ENCODE results near the gene KRT77.

KRT77 gene

DNA sequence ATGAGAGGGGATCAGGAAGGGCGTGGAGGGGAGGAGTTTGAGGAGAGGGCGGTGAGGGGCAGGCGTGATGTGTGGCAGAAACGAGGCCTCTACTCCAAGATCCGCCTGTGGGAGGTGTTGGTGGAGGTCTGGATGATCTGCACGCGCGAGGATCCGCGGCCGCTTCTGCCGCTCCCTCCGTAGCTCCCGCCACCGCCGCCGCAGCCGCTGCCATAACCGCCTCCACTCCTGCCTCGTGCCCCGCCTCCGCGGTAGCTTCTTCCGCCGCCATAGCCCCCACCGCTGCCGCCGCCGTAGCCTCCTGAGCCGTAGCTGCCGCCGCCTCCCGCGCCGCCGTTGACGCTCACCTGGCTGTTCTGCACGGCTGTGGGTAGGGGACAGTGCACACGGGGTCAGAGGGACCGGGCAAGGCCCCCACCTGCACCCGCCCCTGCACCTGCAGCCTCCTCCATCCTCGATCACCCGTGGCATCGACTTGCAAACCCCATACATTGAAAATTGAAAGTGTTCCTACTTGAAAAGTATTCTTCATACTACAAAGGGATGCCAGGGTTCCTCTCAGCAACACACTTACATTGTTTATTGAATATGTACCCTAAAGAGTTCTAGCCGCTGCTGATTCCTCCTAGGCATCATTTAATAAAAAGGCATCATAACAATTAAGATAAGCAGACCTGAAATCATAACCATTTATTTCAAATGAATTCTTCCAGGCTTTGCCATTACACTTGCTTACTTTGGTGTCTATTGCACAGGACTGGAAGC lies 12.1 kb downstream of the KRT77 start:
- DNase-seq: no peak

DNA sequence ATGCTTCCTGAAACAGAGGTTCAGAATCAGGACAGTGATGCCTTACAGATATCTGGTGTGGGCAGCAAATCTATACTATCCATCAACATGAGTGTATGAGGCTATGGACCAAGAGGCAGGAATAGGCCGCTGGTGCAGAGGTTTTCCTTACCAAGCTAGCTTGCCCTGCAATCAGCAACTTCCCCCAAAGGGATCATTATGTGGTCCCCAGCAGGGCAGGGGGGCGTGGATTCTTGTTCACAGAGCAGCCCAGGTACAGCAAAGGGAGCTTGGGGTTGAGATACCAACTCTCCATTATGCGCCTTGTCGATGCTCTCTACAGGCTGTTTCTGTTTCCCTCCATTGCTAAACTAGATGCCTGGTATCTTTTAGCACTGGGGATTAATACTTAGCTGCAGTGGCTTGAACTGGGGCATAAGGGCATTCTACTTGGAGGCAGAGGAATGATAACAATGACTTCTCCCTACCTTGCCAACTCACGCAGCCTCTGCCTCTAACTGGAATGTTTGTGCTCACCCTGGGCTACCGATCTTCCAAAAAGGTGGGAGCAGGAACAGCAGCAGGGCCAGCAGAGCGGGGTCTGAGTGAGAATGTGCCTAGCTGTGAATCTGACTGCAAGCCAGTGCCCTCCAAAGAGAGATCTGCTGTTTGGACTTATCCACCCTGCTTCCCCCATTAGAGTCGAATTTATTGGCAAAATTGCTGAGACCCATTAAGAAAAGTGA lies 12.8 kb downstream of the KRT77 start:
- DNase-seq: no peak

DNA sequence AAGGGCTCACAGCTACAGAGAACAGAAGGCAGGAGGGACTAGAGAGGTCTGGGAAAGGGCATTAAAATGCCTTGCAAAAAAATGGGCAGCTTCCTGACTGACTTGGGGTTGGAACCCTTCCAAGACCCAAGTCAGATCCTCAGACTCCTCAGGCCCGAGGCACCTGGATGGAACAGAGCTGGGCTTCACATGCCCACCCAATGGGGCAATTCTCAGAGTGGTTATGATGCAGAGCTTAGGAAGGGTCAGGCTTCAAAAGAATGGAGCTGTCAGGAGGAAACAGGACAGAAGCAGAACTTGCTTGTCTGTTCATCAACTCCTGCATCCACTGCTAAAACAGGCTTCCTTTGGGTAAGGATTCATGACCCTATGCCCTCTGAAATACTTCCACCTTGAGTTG lies 13.4 kb downstream of the KRT77 start:
- DNase-seq: no peak

DNA sequence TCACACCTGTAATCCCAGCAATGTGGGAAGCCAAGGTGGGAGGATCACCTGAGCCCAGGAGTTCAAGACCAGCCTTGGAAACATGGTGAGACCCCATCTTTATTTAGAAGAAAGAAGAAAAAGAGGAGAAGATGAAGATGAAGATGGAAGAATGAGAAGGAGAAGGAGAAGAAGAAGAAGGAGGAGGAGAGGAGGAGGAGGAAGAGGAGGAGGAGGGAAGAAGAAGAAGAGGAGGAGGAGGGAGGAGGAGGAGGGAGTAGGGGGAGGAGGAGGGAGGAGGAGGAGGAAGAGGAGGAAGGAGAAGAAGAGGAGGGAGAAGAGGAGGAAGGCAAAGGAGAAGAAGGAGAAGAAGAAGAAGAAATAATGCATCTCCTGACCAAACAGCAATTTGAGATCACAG lies 14.1 kb downstream of the KRT77 start:
- DNase-seq: no peak

DNA sequence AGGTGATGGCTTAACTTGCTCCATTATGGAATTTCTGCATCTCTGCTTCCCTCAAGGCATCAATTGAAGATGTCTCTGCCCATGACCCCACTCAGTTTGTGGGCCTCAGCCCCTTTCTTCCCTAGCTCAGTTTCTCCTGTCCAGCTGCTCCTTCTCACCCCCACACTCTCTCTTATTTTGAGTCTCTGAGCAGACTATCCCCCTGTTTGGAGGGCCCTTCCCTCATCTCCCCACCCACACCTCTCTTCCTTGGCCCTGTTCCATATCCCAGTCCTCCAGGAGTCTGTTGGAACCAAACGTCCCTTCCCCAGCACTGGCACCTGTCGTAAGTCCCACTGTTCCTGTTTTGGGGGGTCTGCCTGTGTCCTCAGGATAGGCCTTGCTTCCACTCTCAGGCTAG lies 14.8 kb downstream of the KRT77 start:
- no peak for DNase-seq

DNA sequence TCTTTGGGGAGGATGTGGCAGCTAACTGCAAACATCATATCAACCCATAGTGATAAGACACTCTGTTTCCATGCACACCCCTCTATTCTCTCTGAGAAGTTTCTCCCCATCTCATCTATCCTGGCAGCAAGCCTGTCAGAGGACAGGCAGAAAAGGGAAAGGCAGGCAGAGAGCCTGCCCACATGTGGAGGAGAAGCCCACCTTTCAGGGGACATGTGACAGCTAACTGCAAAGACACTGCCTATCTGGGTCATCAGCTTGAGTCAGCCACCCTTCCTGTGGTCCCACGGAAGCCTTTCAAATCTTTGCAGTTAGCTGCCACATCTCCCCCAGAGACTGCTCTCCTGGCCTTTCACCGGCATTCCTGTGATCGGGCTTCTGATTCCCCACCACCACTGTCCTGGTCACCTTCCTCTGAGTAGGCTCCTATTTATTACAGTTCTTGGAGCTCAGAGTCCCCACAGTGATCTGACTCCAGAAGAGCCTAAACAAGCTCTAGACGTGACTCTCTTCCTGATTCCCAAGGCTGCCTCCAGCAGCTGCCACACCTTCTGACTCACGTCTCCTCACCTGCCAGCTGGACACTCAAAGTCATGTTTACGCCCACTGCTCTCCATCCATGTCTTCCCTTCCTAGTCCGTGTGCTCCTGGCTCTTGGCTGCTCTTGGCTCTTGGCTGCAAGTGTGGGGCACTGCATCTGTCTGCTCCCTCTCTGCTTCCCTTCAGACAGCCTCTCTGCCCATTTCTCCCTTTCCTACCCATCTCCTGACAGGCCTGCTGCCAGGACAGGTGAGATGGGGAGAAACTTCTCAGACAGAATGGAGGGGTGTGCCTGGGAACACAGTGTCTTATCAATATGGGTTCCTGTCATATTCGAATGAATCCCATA lies 15.6 kb downstream of the KRT77 start:
- DNase-seq: no peak

DNA sequence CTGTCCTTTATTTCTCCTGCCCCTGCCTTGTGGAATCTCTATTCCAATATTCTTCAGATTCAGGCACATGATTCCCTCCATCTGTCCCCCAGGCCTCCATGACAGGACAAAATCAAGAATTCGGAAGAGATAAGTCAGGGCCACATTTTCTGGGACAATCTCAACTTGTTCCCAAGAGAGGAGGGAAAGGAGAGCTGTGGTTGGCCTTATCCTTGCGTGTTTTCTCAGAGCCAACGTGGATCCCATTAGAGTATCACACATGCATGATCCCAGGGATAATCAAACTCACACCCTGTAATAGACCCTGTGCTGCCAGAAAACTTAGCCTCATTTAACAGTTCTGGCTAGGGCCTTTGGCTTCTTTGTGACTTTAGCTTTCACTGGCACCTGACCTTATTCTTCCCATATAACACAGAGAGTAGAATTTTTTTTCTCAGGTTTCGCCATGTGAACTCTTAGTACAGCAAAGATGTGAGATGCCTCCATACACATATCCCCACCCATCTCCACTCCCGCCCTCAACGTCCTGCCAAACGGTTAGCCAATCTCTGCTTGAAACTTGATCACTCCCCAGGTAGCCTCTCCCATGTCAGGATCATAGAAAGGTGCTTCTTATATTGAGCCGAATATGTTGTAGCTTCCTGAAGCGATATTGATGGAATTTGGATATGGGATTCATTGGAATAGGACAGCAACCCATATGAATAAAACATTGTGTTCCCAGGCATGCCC lies 16.4 kb downstream of the KRT77 start:
- no peak for DNase-seq

DNA sequence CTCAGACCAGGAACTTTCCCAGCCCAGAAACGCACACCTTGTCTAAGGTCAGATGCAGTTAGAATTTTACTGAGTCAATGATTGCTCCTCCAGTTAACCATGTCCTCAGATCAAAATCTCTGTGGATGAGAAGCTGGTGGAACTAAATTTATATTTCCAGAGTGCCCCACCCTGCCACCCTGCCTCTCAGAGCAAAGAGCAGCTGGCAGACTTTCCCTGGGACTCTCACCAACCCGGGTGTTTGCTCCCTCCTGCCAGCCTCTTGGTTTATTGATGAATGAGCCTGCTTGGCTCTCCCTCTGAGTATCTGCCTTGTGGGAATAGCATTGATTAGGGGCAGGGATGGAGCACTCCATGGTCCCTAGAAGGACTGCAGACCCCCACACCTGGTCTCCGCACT lies 17.3 kb downstream of the KRT77 start:
- DNase-seq: no peak

DNA sequence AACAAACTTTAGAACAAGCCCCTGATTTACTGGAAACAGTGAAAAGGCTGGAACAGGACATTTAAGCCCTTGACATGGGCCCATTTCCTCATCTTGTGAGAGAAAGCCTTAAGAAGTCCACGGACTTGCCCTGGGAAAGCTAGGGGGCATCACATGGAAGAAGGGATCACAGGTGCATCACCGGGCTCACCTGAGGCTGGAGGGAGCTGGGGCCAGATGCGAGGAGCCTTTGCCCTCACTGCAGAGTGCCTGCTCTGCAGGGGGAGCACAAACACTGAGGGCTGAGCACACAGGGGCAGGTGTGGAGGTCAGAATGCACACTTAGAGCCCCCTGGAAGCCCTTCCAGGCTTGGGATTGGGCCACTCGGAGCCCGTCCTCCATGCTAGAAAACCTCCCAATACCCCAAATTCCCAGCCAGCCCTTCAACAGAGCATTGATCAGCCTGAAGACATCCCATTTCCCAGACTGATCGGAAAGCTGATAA lies 17.9 kb downstream of the KRT77 start:
- DNase-seq: no peak

DNA sequence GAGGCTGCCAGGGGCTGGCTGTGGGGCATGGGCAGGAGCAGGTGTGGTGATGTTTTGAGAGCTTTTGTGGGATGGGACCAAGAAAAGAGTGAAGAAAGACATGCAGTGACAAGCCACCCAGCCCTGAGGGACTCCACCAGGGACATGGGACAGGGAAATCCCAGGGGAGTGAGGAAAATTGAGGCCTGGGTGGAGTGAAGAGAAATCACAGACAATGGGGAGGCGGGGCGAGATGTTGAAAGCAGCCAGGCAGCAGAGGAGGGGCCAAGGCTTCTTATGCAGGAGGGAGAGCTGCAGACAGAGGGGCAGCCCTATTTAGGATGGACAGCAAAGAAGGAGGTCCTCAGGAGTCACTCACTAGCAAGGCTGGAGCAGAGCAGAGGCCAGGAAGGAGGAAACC lies 18.9 kb downstream of the KRT77 start:
- no peak for DNase-seq

DNA sequence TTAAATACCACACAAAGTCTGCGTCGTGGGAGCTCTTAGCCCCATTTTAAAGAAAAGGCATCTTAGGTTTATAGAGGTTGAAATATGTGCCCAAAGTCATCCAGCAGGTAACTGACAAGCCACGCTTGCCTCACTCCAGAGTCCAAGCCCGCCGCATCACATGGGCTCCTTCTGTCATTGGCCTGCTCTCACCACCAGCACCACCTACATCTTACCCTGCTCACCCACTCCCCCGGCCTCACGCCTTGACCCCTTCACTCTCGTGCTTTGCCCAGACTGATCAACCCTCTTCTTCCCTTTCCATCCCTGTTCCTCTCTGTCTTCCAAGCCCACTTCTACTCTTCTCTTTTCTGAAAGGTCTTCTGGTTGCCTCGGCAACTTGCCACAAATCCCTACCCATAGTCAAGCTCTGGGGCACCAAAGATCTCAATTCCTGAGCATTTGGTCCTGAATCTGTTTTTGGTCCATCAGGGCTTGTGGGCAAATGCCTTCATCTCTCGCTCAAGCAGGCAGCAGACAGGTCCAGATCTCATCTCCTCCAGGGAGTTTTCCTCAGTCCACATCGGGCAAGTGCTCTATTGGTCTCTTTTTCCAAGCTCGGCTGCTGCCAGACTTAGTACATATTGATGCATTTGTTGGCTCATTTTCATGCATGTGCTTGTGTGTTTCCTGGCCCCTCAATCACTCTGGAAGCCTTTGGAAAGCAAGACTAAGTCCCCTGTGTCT lies 19.6 kb downstream of the KRT77 start:
- no peak for DNase-seq

DNA sequence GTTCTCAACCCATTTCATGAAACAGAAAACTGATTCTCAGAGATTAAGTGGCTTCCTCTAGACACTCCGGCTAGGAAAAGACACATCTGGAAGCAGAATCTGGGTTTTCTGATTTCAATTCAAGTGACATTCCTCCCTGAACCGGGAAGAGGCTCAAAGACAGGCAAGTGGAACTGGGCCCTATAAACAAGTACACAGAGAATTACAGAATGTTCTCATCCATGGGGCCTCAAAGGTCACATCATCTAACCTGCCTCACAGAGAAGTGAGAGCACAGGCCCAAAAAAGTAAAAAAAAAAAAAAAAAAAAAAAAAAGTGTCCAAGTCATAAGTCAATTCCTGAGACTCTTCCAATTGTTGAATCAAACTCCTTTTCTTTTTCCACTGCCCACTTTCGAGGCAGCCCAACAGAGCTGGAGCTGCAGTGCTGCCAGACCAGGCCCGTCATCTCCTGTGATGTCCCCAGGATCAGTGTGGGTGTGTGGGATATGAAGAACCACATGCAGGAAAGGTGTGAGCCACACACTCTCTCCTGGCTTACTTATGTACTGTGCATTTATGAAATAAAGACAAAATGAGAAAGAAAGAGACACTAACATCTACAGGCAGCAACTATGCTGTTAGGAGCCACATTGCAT lies 20.3 kb downstream of the KRT77 start:
- DNase-seq: no peak

DNA sequence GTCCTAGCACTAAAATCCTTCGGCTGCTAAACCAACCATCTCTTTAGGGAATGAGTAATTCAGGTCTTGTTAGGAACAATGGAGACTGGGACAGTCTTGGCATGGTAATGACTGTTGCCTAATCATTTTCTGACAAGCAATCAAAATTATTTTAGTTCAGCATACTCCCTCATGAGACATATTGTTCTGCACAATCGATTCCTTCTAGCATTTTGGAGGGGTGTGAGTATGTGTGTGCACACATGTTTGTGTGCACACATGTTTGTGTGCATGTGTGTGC lies 21.0 kb downstream of the KRT77 start:
- DNase-seq: no peak

DNA sequence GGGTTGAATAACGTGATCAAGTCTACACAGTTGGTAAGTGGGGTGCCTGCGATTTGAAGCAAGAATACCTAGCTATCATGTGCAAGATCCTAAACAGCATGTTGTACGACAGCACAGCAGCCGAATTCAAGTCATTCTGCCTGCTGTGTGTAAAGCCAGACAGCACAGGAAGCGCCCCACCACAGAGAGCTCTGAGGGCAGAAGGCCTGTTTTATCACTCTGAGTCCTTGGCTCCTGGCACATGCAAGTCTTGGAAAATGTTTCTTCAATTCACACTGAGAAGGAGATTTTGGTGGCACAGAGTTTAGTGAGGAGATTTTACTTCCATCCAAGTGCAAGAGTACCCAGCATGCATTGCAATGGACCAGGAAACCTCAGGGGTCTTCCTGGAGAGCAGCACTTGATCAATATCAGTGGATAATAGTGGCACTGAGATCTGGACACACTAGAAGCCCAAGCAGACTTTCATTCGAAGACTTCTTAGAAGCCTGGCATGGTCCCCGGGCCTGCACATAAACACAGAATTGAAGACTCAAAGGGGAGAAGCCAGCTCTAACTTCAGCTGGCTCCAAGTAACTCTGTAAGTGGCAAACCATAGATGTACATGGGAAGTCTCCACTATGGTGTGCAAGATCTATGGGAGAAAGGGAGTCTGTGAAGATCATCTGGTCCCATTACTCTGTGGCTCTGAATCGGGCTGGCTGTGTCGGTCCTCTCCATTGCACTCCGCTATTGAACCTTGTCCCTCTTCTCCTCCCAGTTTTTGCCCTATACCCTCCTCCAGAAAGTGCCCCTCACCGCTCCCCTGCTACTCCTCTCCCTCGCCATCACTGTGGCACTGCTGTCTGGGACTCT lies 21.6 kb downstream of the KRT77 start:
- DNase-seq: no peak

DNA sequence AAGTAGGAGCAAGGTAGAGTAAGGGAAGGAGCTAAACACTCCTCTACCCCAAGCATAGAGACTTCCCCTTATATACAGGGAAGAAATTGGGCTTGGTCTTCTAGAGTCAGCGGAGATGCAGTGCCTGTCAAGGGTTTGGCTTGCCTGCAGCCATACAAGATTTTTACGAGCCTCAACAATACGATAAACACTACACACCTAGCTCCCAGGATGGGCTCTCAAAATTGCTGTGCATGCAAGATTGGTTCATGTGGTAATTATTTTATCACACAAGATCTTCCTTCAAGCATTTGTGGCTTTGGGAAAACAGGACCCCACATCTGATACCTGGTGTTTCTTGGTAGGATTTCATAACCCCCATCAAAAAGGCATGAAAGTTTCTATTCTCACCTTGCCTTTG lies 23.0 kb downstream of the KRT77 start, which contains the start of gene KRT1:
KRT1 (minus strand) TSS at position 45 of the 400 bp plus-strand sequence. CDS start 59 bp downstream, outside the sequence.
- no peak for DNase-seq

DNA sequence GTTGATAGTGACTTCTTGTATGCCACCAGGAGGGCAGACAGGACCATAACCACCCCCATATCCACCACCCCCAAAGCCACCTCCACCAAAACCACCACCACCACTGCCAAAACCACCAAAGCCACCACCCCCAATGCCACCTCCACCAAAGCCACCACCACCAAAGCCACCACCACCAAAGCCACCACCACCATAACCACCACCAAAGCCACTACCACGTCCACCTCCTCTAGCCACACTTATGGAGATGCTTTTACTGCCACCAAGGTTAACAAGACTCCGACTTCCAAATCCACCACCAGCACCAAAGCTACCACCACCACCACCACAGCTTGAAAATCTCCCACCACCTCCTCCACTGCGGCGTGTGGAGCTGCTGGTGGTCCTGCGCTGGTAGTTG lies 23.4 kb downstream of the KRT77 start:
- DNase-seq: no peak

DNA sequence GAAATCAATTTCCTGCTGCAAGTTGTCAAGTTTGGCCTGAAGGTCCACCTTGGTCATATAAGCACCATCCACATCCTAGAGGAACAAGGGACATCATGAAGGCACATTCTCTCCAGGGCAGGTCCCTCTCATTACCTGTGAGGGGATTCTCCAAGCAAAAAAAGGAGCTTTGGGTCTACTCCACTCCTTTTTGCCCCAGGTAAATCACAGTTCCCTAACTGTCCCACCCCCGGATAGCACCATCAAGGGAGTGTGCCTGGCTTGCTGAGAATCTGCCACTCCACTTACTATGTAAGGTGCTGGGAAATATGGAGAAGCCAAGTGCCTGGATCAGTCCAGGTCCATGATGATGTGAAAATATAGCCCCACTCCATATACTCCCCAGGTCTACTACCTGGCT lies 25.7 kb downstream of the KRT77 start:
- no peak for DNase-seq

DNA sequence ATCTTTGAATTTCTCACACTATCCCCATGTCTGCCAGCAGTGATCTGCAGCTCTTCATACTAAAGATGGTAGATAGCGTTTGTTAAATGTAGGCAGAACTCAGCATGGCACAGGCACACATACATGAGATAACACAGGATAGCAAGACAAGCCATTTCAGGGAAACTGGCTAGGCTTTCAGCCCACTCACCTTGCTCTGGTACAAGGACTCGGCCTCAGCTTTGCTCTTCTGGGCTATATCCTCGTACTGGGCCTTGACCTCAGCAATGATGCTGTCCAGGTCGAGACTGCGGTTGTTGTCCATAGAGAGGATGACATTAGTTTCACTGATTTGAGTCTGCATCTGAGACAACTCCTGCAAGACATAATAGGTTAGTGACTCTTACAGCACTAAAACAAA lies 26.2 kb downstream of the KRT77 start:
- DNase-seq: no peak

DNA sequence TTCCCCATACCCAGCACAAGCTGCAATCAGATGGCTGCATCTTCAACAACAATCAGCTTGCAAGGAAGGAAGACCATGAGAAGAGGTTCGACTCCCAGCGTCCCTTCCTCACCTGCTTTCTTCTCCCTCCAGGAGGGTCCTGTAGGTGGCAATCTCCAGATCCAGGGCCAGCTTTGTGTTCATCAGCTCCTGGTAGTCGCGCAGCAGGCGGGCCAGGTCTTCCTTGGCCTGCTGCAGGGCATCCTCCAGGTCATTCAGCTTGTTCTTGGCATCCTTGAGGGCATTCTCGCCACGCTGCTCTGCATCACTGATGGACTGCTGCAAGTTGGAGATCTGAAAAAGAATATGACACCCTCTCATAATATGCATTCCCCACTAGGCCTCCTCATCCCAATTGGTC lies 27.2 kb downstream of the KRT77 start:
- DNase-seq: no peak

DNA sequence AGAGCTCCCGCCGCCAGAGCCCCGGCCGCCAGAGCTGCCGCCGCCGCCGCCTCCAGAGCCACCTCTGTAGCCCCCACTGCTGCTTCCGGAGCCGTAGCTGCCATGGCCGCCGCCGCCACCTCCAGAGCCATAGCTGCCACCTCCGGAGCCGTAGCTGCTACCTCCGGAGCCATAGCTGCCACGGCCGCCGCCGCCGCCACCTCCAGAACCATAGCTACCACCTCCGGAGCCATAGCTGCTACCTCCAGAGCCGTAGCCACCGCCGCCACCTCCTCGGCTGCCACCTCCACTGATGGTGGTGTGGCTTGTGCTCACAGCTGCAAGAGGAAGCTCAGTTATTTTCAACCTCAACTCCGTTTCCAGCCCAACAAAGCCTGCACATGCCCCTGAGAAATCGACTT lies 28.0 kb downstream of the KRT77 start:
- no peak for DNase-seq

All from C1 segment of cervical spinal cord (tissue), 14 donors.